Measurements from ENCODE around the gene CDKN3. TPM values are rescaled to one million over a fixed set of nuclear protein-coding genes. Genes with fewer than 3 reads are reported as not detected.

CDKN3 gene, protein sequence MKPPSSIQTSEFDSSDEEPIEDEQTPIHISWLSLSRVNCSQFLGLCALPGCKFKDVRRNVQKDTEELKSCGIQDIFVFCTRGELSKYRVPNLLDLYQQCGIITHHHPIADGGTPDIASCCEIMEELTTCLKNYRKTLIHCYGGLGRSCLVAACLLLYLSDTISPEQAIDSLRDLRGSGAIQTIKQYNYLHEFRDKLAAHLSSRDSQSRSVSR
- total RNA-seq: 100 to 1,000 TPM; 116 to 123 TPM

DNA sequence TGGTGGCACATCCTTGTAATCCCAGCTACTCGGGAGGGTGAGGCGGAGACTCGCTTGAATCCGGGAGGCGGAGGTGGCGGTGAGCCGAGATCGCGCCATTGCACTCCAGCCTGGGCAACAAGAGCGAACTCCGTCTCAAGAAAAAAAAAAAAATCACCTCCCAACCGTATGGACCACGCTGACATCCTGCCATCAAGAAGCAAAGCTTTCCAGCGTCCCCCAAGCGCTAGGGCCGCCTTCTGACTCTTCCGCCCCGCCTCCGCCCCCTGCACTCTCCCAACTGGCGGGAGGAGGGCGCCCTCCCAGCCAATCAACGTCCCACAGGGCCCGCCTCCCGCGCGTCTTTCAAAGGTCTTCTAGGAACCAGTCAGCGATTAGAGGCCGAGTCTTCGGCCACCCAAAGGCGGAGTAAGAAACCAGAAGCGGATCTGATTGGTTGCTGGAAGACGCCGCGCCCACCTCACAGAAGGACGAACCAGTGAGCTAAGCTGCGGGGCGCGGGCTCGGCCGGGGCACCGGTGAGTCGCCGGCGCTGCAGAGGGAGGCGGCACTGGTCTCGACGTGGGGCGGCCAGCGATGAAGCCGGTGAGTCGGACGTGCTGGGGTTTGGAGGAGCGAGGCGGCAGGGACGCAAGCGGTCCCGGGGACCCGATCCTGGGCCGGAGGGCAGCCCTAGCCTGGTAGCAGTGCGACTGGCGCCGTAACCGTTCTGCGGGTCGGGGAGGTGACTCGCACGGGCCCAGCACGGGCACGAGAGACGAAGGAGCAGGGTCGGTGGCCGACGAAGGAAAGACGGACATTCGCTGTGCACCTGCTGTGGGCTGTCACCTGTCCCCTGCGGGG, at the start of gene CDKN3:
CDKN3 (plus strand) TSS at position 515 of the 843 bp plus-strand sequence; CDS start at position 577, 62 bp downstream.
- H3K27ac Mint-ChIP-seq: peak within 1 kb of the TSS; percentile 87

DNA sequence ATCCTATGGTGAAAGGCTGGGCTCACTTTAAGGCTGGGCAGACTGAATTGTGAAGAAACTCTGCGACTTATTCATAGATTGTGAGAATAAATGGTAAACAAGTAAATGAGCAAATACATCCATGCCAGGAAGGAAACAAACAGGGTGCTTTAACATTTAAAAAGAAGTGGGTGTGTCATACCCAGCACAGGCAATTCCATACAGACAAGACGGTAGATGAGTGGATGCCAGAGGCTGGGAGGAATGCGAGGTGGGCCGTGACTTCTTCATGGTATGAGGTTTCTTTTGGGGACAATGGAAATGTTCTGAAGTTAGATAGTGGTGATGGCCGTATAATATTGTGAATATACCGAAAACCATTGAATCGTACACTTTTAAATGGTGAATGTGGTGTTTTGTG, 49.8 kb upstream of the CDKN3 start:
- H3K4me3 Mint-ChIP-seq: no peak overlapping the region
- H3K36me3 Mint-ChIP-seq (ENCODE audit: low read depth): no peaks in the 10 kb centered on the region
- no peak overlapping the region for H3K27ac Mint-ChIP-seq
- DNase-seq: no peak
- no peaks in the 10 kb centered on the region for H3K4me1 Mint-ChIP-seq (ENCODE audit: low read depth)
- H3K9me3 Mint-ChIP-seq (ENCODE audit: insufficient read depth): no peaks in the 10 kb centered on the region
- CTCF ChIA-PET: interaction anchor here (0.8 to 2.3 kb wide), 16 partner anchors 9 to 1051 kb away, joined by 3 to 14 read pairs (median 6); no protein-coding TSS in a partner anchor
- H3K27me3 Mint-ChIP-seq (ENCODE audit: low read depth): peaks cover 3% of the 10 kb centered on the region
- no peak for ATAC-seq
- POLR2A ChIA-PET: no interaction called here

More for the DNA sequence above, at the start of gene CDKN3:
- Mint-ChIP-seq H3K27me3 (ENCODE audit: low read depth) (peaks cover under 1% of the 10 kb centered on the region), H3K36me3 (ENCODE audit: low read depth) (peaks cover 26% of the 10 kb centered on the region), H3K4me3 (peak within 1 kb of the TSS; percentile 87), H3K4me1 (ENCODE audit: low read depth) (peaks cover 34% of the 10 kb centered on the region), H3K9me3 (ENCODE audit: insufficient read depth) (no peaks in the 10 kb centered on the region)
- ATAC-seq (peak; percentile 97), DNase-seq (peak; percentile 99)
- ChIA-PET CTCF (interaction anchor here (1.0 to 2.5 kb wide), 8 partner anchors 26 to 957 kb away, joined by 3 to 7 read pairs (median 4); partner anchors contain the start of genes CNIH1 and GMFB), POLR2A (interaction anchor here (0.7 to 2.0 kb wide), 7 partner anchors 8 to 94 kb away, joined by 3 to 11 read pairs (median 8); no protein-coding TSS in a partner anchor)

DNA sequence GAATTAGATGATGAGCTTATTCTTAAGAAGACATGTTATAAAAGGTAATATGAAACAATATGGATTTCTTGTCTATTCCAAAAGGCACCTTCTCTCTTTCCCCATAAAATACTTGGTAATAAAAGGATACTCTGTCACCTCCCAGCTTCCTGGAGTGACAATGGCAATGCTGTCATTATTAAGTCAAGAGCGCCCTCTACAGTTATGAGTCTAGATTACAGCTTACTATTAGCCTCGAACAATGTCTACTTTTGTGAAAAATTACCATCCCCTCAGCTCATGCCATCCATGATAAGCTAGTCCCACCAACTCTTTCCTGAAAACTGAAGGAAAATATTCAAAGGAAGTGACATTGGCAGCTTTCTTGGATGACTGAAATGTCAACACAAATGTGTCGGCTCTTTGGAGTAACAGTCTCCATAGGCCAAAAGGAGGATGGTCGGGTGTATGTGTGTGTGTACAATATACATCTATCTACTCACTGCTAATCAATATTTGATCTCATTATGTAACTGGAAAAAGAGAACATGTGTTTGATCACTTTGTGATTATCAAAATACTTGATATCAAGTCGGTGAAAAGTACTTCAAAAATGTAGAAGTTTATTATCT, 48.7 kb upstream of the CDKN3 start:
- Mint-ChIP-seq H3K4me3 (no peak overlapping the region), H3K9me3 (ENCODE audit: insufficient read depth) (no peaks in the 10 kb centered on the region), H3K27me3 (ENCODE audit: low read depth) (peaks cover 3% of the 10 kb centered on the region), H3K36me3 (ENCODE audit: low read depth) (no peaks in the 10 kb centered on the region), H3K27ac (no peak overlapping the region), H3K4me1 (ENCODE audit: low read depth) (peaks cover 5% of the 10 kb centered on the region)
- POLR2A ChIA-PET: no interaction called here
- CTCF ChIA-PET: interaction anchor here (0.6 to 2.9 kb wide), 44 partner anchors 8 to 1533 kb away, joined by 3 to 14 read pairs (median 4); no protein-coding TSS in a partner anchor
- DNase-seq (no peak), ATAC-seq (peak; percentile 42)

DNA sequence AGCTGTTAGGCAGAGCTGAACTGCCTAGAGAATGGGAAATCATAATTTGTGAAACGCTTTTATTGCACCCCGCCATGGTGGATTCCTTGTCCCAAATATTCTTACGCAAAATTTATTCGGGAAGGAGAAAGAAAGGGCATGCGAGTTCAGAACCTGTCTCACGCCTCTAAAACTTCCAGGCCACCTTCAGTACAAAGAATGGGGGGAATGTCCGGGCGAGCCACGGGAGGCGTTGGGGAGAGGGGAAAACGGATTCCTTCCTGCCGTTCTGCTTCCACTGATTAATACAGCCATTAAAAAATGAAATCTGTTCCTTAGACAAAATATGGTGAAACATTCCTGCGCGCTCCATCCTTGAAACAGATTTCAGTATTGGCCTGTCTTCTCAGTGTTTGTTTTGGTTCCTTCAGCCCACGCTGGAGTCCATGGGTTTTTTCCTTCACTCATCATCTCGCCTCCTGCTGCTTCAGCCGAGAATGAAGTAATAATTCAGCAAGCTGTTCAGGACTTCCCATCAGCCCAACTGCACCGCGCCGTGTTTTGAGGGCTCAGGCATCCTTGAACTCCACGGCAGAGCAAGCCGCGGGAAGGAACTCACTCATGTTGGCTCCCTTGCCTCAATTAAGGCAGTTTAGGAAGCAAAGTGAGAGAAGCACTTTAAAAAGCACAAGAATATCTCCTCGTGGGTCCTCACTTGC, 47.7 kb upstream of the CDKN3 start:
- Mint-ChIP-seq H3K4me3 (no peak overlapping the region), H3K36me3 (ENCODE audit: low read depth) (no peaks in the 10 kb centered on the region), H3K4me1 (ENCODE audit: low read depth) (peaks cover 6% of the 10 kb centered on the region), H3K27ac (no peak overlapping the region), H3K9me3 (ENCODE audit: insufficient read depth) (no peaks in the 10 kb centered on the region), H3K27me3 (ENCODE audit: low read depth) (peaks cover 3% of the 10 kb centered on the region)
- ChIA-PET CTCF (interaction anchor here (0.9 to 2.9 kb wide), 9 partner anchors 11 to 811 kb away, joined by 3 to 14 read pairs (median 6); no protein-coding TSS in a partner anchor), POLR2A (no interaction called here)
- ATAC-seq: no peak
- DNase-seq: no peak

DNA sequence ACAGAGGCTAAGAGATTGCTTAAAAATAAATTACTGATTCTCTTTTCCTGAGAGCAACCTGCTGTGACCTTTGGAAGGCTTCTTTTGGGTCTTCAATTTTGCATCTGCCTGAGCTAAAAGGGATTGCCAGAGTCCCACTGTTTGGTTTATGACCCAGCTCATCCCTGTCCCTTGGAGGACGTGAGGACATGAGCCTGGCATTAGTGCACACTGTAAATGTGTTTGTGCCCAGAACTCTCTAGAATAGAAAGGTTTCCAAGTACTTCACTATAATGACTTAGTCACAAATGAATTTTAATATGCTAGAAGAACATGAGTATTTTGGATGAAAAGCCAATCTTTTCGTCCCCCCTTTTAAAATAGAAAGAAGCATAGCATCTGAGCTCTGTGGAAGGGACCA, 47.1 kb upstream of the CDKN3 start:
- Mint-ChIP-seq H3K4me1 (ENCODE audit: low read depth) (peaks cover 6% of the 10 kb centered on the region), H3K4me3 (no peak overlapping the region), H3K9me3 (ENCODE audit: insufficient read depth) (no peaks in the 10 kb centered on the region), H3K36me3 (ENCODE audit: low read depth) (no peaks in the 10 kb centered on the region), H3K27me3 (ENCODE audit: low read depth) (peaks cover 8% of the 10 kb centered on the region), H3K27ac (no peak overlapping the region)
- ChIA-PET CTCF (interaction anchor here (1.4 to 2.9 kb wide), 2 partner anchors 10 to 175 kb away, joined by 3 to 14 read pairs; no protein-coding TSS in a partner anchor), POLR2A (no interaction called here)
- no peak for DNase-seq
- ATAC-seq: no peak

DNA sequence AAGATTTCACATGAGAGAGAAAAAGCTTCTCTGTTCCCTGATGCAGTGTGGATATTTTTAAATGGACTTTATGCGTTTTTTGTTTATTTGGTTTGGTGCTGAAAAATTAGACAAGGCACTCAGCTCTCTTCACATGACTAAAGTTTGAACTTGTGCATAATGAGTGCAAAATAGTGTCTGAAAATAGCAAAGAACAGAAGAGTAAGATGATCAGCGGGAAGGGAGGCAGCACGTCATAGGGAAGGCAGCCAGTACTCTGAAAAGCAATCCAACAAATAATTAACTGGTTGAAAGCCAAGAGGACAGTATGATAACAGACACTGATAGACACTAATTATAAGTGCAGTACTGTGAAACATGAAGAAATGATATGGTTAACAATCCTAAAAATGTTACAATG, 46.6 kb upstream of the CDKN3 start:
- Mint-ChIP-seq H3K9me3 (ENCODE audit: insufficient read depth) (no peaks in the 10 kb centered on the region), H3K27me3 (ENCODE audit: low read depth) (peaks cover 11% of the 10 kb centered on the region), H3K36me3 (ENCODE audit: low read depth) (no peaks in the 10 kb centered on the region), H3K4me1 (ENCODE audit: low read depth) (peaks cover 6% of the 10 kb centered on the region), H3K4me3 (no peak overlapping the region), H3K27ac (no peak overlapping the region)
- CTCF ChIA-PET: interaction anchor here (1.4 to 2.9 kb wide), 2 partner anchors 9 to 175 kb away, joined by 3 to 14 read pairs; no protein-coding TSS in a partner anchor
- POLR2A ChIA-PET: no interaction called here
- ATAC-seq (no peak), DNase-seq (no peak)

DNA sequence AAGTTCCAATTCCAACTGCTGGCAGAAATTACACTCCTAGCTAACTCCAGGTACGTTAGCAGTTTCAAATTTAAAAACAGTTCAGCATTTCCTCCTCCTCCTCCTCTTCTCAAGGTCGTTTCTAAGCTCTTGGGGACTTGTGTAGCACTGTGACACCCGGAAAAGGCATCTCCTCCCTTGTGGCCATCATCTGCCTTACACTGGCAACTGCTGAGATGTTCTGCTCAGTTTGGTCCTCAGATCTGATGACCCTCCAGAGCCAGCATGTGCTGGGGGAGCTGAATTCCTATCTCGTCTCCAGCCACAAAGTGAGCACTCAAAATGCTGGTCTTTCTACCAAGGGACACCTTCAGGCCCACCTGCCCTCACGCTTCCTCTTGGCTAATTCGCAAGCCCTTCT, 43.5 kb upstream of the CDKN3 start:
- ChIA-PET CTCF (no interaction called here), POLR2A (no interaction called here)
- no peak overlapping the region for H3K27ac Mint-ChIP-seq
- peaks cover 27% of the 10 kb centered on the region for H3K27me3 Mint-ChIP-seq (ENCODE audit: low read depth)
- no peaks in the 10 kb centered on the region for H3K9me3 Mint-ChIP-seq (ENCODE audit: insufficient read depth)
- peaks cover 6% of the 10 kb centered on the region for H3K4me1 Mint-ChIP-seq (ENCODE audit: low read depth)
- DNase-seq: no peak
- H3K4me3 Mint-ChIP-seq: no peak overlapping the region
- no peaks in the 10 kb centered on the region for H3K36me3 Mint-ChIP-seq (ENCODE audit: low read depth)
- no peak for ATAC-seq

DNA sequence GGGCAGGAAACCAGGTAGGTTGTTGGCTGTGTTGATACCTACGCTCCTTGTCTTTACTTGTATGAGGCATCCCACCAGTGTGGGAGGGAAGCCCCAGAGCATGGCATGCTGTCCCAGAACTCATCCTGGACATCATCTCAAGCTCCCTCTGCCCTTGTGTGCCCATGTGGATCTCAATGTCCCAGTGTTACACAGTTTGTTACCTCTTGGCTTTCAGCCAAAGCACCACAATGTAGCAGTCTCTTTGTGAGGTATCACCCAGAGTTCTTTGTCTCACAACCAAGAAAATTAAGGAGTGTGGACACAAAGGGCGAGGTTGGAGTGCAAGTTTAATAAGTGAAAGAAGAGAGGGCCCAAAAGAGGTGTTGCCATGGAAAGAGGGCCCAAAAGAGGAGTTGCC, 43.1 kb upstream of the CDKN3 start:
- Mint-ChIP-seq H3K36me3 (ENCODE audit: low read depth) (no peaks in the 10 kb centered on the region), H3K9me3 (ENCODE audit: insufficient read depth) (no peaks in the 10 kb centered on the region), H3K27me3 (ENCODE audit: low read depth) (peaks cover 31% of the 10 kb centered on the region), H3K4me1 (ENCODE audit: low read depth) (peaks cover 6% of the 10 kb centered on the region), H3K4me3 (no peak overlapping the region), H3K27ac (no peak overlapping the region)
- CTCF ChIA-PET: no interaction called here
- DNase-seq (no peak), ATAC-seq (no peak)
- POLR2A ChIA-PET: no interaction called here

DNA sequence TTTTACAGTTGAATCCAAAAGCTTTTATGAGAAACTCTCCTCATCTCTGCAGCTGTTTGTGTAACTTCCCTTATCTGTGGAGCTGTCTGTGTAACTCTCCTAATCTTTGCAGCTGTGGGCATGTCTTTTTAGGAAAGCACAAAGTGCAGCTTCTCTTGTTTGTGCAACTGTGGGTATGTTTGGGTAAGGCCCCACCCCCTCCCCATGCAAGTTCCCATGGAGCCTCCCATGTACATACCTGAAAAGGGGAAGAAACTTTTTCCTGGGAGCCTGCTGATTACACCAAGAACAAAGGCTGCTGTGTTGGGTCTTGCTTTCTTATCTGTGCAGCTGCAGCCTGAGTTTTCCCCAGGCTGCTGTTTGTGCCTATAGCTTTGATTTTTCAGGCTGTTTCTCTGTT, 42.7 kb upstream of the CDKN3 start:
- Mint-ChIP-seq H3K27me3 (ENCODE audit: low read depth) (peaks cover 32% of the 10 kb centered on the region), H3K9me3 (ENCODE audit: insufficient read depth) (no peaks in the 10 kb centered on the region), H3K4me1 (ENCODE audit: low read depth) (peaks cover 6% of the 10 kb centered on the region), H3K36me3 (ENCODE audit: low read depth) (no peaks in the 10 kb centered on the region), H3K27ac (no peak overlapping the region), H3K4me3 (no peak overlapping the region)
- no peak for DNase-seq
- ChIA-PET CTCF (no interaction called here), POLR2A (no interaction called here)
- no peak for ATAC-seq

DNA sequence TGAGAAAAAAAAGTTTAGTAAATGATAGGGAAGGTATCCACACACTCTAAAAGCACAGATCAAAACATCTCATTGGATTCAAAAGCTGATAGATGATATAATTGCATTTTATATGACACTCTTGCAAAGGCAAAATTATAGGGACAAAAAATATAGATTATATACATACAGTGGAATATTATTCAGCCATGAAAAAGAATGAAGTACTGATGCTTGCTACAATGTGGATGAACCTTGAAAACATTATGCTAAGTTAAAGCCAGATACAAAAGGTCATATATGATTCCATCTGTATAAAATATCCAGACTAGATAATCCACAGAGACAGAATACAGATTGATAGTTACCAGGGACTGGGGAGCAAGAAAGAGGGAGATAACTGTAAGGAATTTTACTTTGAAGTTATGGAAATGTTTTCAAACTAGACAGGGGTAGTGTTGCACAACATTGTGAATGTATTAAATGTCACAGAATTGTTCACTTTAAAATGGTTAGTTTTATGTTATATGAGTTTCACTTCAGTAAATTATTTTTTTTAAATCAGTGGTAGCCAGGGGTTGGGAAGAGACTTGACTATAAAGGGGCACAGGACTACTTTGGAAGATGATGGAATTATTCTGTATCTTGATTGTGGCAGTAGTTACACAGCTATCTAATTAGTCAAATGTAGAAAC, 41.7 kb upstream of the CDKN3 start:
- Mint-ChIP-seq H3K4me1 (ENCODE audit: low read depth) (peaks cover 6% of the 10 kb centered on the region), H3K9me3 (ENCODE audit: insufficient read depth) (no peaks in the 10 kb centered on the region), H3K27me3 (ENCODE audit: low read depth) (peaks cover 37% of the 10 kb centered on the region), H3K36me3 (ENCODE audit: low read depth) (no peaks in the 10 kb centered on the region), H3K27ac (no peak overlapping the region), H3K4me3 (no peak overlapping the region)
- CTCF ChIA-PET: no interaction called here
- ATAC-seq (no peak), DNase-seq (no peak)
- POLR2A ChIA-PET: no interaction called here

DNA sequence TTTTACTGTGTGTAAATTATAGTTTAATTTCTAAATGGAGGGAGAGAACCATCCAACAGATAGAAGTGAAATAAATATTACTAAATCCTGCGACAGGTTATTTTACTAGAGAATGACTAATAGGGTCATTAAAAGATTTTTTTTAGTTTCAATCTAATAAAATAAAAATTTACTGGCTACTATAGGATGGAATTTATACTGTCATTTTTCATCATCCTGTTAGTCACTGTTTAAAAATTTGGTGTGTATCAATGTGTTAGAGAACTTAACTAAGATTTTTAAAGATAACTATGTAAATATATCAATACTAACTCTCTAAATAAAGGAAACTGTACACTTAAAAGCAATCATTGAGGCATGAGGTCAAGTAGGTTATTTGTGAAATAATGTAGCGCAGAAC, 41.1 kb upstream of the CDKN3 start:
- no peak for ATAC-seq
- Mint-ChIP-seq H3K36me3 (ENCODE audit: low read depth) (no peaks in the 10 kb centered on the region), H3K4me3 (no peak overlapping the region), H3K4me1 (ENCODE audit: low read depth) (peaks cover 6% of the 10 kb centered on the region), H3K27ac (no peak overlapping the region), H3K9me3 (ENCODE audit: insufficient read depth) (no peaks in the 10 kb centered on the region), H3K27me3 (ENCODE audit: low read depth) (peaks cover 38% of the 10 kb centered on the region)
- POLR2A ChIA-PET: no interaction called here
- CTCF ChIA-PET: interaction anchor here (1.9 kb wide), 1 partner anchor 8 kb away, joined by 11 read pairs; no protein-coding TSS in a partner anchor
- no peak for DNase-seq
